Measurements from ENCODE around the gene NT5E. TPM values are rescaled to one million over a fixed set of nuclear protein-coding genes. Genes with fewer than 3 reads are reported as not detected.

NT5E gene
- total RNA-seq, 1 donor from 2014 or later = 5.8 TPM

GRCh38 chr6:85405853-85406198 is 44.1 kb upstream of the NT5E start:
- ChIA-PET POLR2A (no interaction called here), CTCF (no interaction called here)
- peaks cover 26% of the 10 kb centered on the region for H3K4me1 Mint-ChIP-seq
- intact Hi-C loops (cut with micrococcal nuclease) = no loop called here
- no peak for ATAC-seq (ENCODE audit: low read depth)
- TF ChIP-seq, protein P1, sequence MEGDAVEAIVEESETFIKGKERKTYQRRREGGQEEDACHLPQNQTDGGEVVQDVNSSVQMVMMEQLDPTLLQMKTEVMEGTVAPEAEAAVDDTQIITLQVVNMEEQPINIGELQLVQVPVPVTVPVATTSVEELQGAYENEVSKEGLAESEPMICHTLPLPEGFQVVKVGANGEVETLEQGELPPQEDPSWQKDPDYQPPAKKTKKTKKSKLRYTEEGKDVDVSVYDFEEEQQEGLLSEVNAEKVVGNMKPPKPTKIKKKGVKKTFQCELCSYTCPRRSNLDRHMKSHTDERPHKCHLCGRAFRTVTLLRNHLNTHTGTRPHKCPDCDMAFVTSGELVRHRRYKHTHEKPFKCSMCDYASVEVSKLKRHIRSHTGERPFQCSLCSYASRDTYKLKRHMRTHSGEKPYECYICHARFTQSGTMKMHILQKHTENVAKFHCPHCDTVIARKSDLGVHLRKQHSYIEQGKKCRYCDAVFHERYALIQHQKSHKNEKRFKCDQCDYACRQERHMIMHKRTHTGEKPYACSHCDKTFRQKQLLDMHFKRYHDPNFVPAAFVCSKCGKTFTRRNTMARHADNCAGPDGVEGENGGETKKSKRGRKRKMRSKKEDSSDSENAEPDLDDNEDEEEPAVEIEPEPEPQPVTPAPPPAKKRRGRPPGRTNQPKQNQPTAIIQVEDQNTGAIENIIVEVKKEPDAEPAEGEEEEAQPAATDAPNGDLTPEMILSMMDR (IDR thresholded peaks at IDR 0.05) = no peak
- H3K9me3 Mint-ChIP-seq = no peaks in the 10 kb centered on the region
- no peak overlapping the region for H3K27ac Mint-ChIP-seq
- H3K27me3 Mint-ChIP-seq = no peaks in the 10 kb centered on the region
- no peaks in the 10 kb centered on the region for H3K36me3 Mint-ChIP-seq (ENCODE audit: low read depth)
- no peak overlapping the region for H3K4me3 Mint-ChIP-seq
- DNase-seq = no peak

DNA sequence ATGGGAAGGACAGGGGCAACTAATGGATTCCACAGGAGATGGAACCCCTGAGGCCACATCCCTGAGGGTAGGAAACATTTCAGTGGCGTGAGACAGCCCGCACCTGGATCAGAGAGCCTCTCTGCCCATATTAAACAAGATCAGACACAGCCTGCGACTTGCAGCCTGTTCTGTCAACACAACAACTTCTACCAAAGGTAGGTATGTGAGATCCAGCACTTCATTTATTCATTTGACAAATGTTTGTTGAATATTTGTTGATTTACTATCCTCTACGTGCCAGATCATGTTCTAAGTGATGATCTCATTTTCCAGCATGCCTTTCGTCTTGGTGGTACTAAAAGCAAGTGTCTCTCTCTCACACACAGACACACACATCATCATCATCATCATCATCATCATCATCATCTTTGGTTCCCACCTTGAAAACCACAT is 43.2 kb upstream of the NT5E start:
- peaks cover 19% of the 10 kb centered on the region for H3K4me1 Mint-ChIP-seq
- POLR2A ChIA-PET = no interaction called here
- CTCF ChIA-PET = no interaction called here
- no peak overlapping the region for H3K27ac Mint-ChIP-seq
- no peak overlapping the region for H3K4me3 Mint-ChIP-seq
- TF ChIP-seq, protein P1 (IDR thresholded peaks at IDR 0.05) = no peak
- ATAC-seq (ENCODE audit: low read depth) (no peak), DNase-seq (no peak)
- intact Hi-C loops (cut with micrococcal nuclease) = no loop called here
- no peaks in the 10 kb centered on the region for H3K36me3 Mint-ChIP-seq (ENCODE audit: low read depth)
- no peaks in the 10 kb centered on the region for H3K9me3 Mint-ChIP-seq
- H3K27me3 Mint-ChIP-seq = no peaks in the 10 kb centered on the region

- Mint-ChIP-seq H3K4me3 (no peak overlapping the region), H3K9me3 (no peaks in the 10 kb centered on the region), H3K27me3 (no peaks in the 10 kb centered on the region), H3K36me3 (ENCODE audit: low read depth) (no peaks in the 10 kb centered on the region), H3K27ac (no peak overlapping the region), H3K4me1 (peaks cover 12% of the 10 kb centered on the region)
- POLR2A ChIA-PET = no interaction called here
- intact Hi-C loops (cut with micrococcal nuclease) = no loop called here
- CTCF ChIA-PET = no interaction called here
- no peak for DNase-seq
- no peak for ATAC-seq (ENCODE audit: low read depth)
- TF ChIP-seq, protein P1 (IDR thresholded peaks at IDR 0.05) = no peak
Measured at GRCh38 chr6:85408039-85408438, 41.8 kb upstream of the NT5E start.

- ATAC-seq (ENCODE audit: low read depth) (no peak), DNase-seq (no peak)
- no peaks in the 10 kb centered on the region for H3K9me3 Mint-ChIP-seq
- peaks cover 7% of the 10 kb centered on the region for H3K4me1 Mint-ChIP-seq
- no peak overlapping the region for H3K27ac Mint-ChIP-seq
- ChIA-PET CTCF (no interaction called here), POLR2A (no interaction called here)
- H3K36me3 Mint-ChIP-seq (ENCODE audit: low read depth) = no peaks in the 10 kb centered on the region
- no peak overlapping the region for H3K4me3 Mint-ChIP-seq
- TF ChIP-seq, protein P1 (IDR thresholded peaks at IDR 0.05) = no peak
- intact Hi-C loops (cut with micrococcal nuclease) = no loop called here
- peaks cover 2% of the 10 kb centered on the region for H3K27me3 Mint-ChIP-seq
Measured at GRCh38 chr6:85412911-85413430, 36.9 kb upstream of the NT5E start.

DNA sequence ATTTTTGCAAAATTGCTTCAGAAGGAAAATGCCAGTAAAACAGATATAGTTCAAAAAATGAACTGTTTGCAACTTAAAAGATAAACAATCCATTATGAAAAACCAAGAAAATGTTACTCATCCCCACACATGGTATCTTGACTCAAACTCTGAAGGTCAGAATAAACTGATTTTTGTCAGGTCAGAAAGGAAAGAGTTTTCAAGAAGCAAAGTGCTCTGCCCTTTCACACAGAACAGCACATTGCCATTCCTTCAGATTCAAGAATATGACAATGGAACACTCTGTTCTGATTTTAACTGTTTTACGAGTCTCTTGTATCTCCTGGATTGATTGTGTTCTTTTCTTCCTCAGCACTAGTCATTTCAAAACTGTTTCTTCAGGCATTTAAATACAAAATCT is 33.8 kb upstream of the NT5E start:
- Mint-ChIP-seq H3K27ac (no peak overlapping the region), H3K9me3 (no peaks in the 10 kb centered on the region), H3K36me3 (ENCODE audit: low read depth) (no peaks in the 10 kb centered on the region), H3K4me3 (no peak overlapping the region), H3K4me1 (peaks cover 32% of the 10 kb centered on the region), H3K27me3 (peaks cover 2% of the 10 kb centered on the region)
- ChIA-PET CTCF (no interaction called here), POLR2A (no interaction called here)
- ATAC-seq (ENCODE audit: low read depth) (no peak), DNase-seq (no peak)
- TF ChIP-seq, protein P1 (IDR thresholded peaks at IDR 0.05) = no peak
- intact Hi-C loops (cut with micrococcal nuclease) = no loop called here
